HepG2 (cell line): ENCODE results near the gene RASA3. TPM values are rescaled to one million over a fixed set of nuclear protein-coding genes. Genes with fewer than 3 reads are reported as not detected.

Source experiments
- ATAC-seq: fragments of 200-7000 bp; cut with Tn5 transposase; 3 replicates; pipeline ENCODE4 v1.9.1; 2020; ENCODE audit warnings: mild to moderate bottlenecking, moderate library complexity
- BruUV-seq: library from RNA; stranded (reverse); fragments of 400-500 nt; replicated peaks from 2 replicates; lab custom pipeline; 2021; lab: Mats Ljungman, UMichigan
- CTCF ChIA-PET: fragments of 300-600 bp; formaldehyde crosslinking; extraction: SDS; loops from one replicate; lab custom pipeline; 2021; ENCODE audit warnings: low total read pairs, inconsistent platforms, low intra/inter-chr PET ratio; lab: Yijun Ruan, JAX
- POLR2A ChIA-PET: fragments of 350-600 bp; sonication (Branson Sonifier 250); formaldehyde crosslinking; loops from one replicate; lab custom pipeline; 2020; ENCODE audit warnings: antibody characterized with exemption, inconsistent platforms; lab: Yijun Ruan, JAX
- DNase-seq: peaks from one replicate; pipeline ENCODE4 v3.0.0-alpha.2; 2015; ENCODE audit warnings: low spot score
- FAIRE-seq: peaks from 3 replicates; lab custom pipeline; 2011; peaks lifted over from hg19 to GRCh38; lab: Jason Lieb, UNC
- H2AFZ ChIP-seq: one replicate; pipeline ENCODE4 v1.6.1; 2011; ENCODE audit warnings: low read length, inconsistent platforms
- H3K27ac ChIP-seq: fragments of 300-600 bp; 3 replicates; pipeline ENCODE4 v1.8.0; 2011; ENCODE audit warnings: mixed run types, mild to moderate bottlenecking, mixed read lengths, low read length, inconsistent platforms; ENCODE audit not compliant: insufficient read depth; ENCODE audit errors: extremely low read length
- H3K27me3 ChIP-seq, 2 experiments: fragments of 200-600 bp in 1 of 2; 2 replicates in 1 of 2; 3 replicates in 1 of 2; pipeline versions ENCODE4 v1.6.0 to v1.8.0; 2011; ENCODE audit warnings: low read length in 2 of 2, mild to moderate bottlenecking in 2 of 2, moderate library complexity in 2 of 2, inconsistent platforms in 1 of 2; ENCODE audit not compliant: insufficient read depth in 2 of 2, control insufficient read depth in 1 of 2
- H3K36me3 ChIP-seq, 2 experiments: fragments of 200-600 bp in 1 of 2; replicated peaks in 1 of 2; 2 replicates in 1 of 2; 3 replicates in 1 of 2; pipeline versions ENCODE4 v1.5.1 to v1.8.0; 2011; ENCODE audit warnings: low read length in 2 of 2, inconsistent platforms in 1 of 2; ENCODE audit not compliant: insufficient read depth in 2 of 2, control insufficient read depth in 1 of 2
- H3K4me1 ChIP-seq: 2 replicates; pipeline ENCODE4 v1.5.1; 2012; ENCODE audit warnings: low read length, inconsistent platforms; ENCODE audit not compliant: insufficient read depth
- H3K4me2 ChIP-seq: 2 replicates; pipeline ENCODE4 v1.6.0; 2011; ENCODE audit warnings: low read depth, low read length, inconsistent platforms
- H3K4me3 ChIP-seq, 3 experiments: fragments of 200-600 bp in 1 of 3; sonication (generic), shearing (Covaris generic) in 1 of 3; replicated peaks in 1 of 3; 2 replicates each; pipeline ENCODE4 v1.5.1; 2011 to 2016; ENCODE audit warnings: low read length in 3 of 3, inconsistent platforms in 2 of 3, low read depth in 2 of 3, mild to moderate bottlenecking in 2 of 3, control low read depth in 1 of 3, mixed read lengths in 1 of 3; ENCODE audit not compliant: insufficient read depth in 1 of 3
- H3K79me2 ChIP-seq: one replicate; pipeline ENCODE4 v1.6.1; 2011; ENCODE audit warnings: low read length, inconsistent platforms; ENCODE audit not compliant: insufficient read depth
- H3K9ac ChIP-seq: 2 replicates; pipeline ENCODE4 v1.6.0; 2011; ENCODE audit warnings: mild to moderate bottlenecking, low read depth, low read length, inconsistent platforms; ENCODE audit not compliant: insufficient read depth
- H3K9me3 ChIP-seq: 2 replicates; pipeline ENCODE4 v1.5.1; 2012; ENCODE audit warnings: mild to moderate bottlenecking, low read length
- H4K20me1 ChIP-seq: 2 replicates; pipeline ENCODE4 v1.6.0; 2011; ENCODE audit warnings: inconsistent platforms, mild to moderate bottlenecking, low read length, moderate library complexity; ENCODE audit not compliant: insufficient read depth
- CREB1 ChIP-seq, 2 experiments: fragments of 450-650 bp in 1 of 2; IDR thresholded peaks; 2 replicates each; pipeline ENCODE4 v1.6.1; 2016 to 2017; ENCODE audit warnings: control low read depth in 1 of 2, mild to moderate bottlenecking in 1 of 2, missing compliant biosample characterization in 1 of 2, missing genetic modification characterization in 1 of 2
- HOXA9 ChIP-seq: sonication (generic); formaldehyde crosslinking; IDR thresholded peaks from 2 replicates; pipeline ENCODE4 v1.8.1; 2022; ENCODE audit warnings: missing genetic modification reagents, mild to moderate bottlenecking, moderate library complexity, borderline replicate concordance
- PCBP2 ChIP-seq: fragments of 200-400 bp; formaldehyde crosslinking; optimal IDR thresholded peaks from 2 replicates; pipeline ENCODE3; 2018; ENCODE audit warnings: low read length, low read depth; ENCODE audit not compliant: poor library complexity, severe bottlenecking
- RNF2 ChIP-seq: fragments of 450-650 bp; conservative IDR thresholded peaks from 2 replicates; pipeline ENCODE4 v1.6.1; 2016; ENCODE audit warnings: low read depth
- WIZ ChIP-seq: sonication (generic); formaldehyde crosslinking; IDR thresholded peaks from 2 replicates; pipeline ENCODE4 v1.5.1; 2020; ENCODE audit warnings: mild to moderate bottlenecking, missing genetic modification reagents
- ZNF782 ChIP-seq: sonication (generic); formaldehyde crosslinking; IDR thresholded peaks from 2 replicates; pipeline ENCODE4 v1.4.0; 2020; ENCODE audit warnings: missing genetic modification reagents, mild to moderate bottlenecking, borderline replicate concordance
- WGBS: methylation state at CpG from one replicate; pipeline ENCODE4 v1.1.6; 2017; ENCODE audit warnings: low lambda C conversion rate; 5-methylcytosine and 5-hydroxymethylcytosine counted together
- in situ Hi-C: cut with HindIII; loops from 2 replicates; pipeline ENCODE4 v1.10.0; 2017; ENCODE audit warnings: low pct_unique_long_range_greater_than_20kb; ENCODE audit not compliant: extremely low pct_ligation_motif_present
- intact Hi-C: fragments of 100-400 bp; cut with micrococcal nuclease; formaldehyde crosslinking; loops from one replicate; pipeline ENCODE4 v1.10.0; 2022; ENCODE audit not compliant: unreplicated experiment
- polyA plus RNA-seq, 8 experiments: library from polyadenylated mRNA; depleted of rRNA in 3 of 8; stranded (reverse) in 7 of 8; unstranded in 1 of 8; fragments of >200 nt; fragmentation: Illumina TruSeq in 4 of 8; extraction: Trizol in 4 of 8; gene quantifications; 2 replicates each; pipeline versions ENCODE4 v1.2.1 to v1.2.3, GENCODE V29; 2011 to 2016; ENCODE audit warnings: low read depth in 4 of 8, missing spikeins in 1 of 8, mixed read lengths in 1 of 8; ENCODE audit not compliant: insufficient read depth in 1 of 8
- total RNA-seq, 5 experiments: library from RNA; depleted of rRNA; stranded (reverse); fragments of >200 nt; fragmentation: Illumina TruSeq; extraction: Trizol; gene quantifications; 2 replicates each; pipeline ENCODE4 v1.2.3, GENCODE V29; 2016; ENCODE audit warnings: low read depth in 1 of 5
- TF ChIP-seq, protein P1 (sequence below): sonication (generic); formaldehyde crosslinking; IDR thresholded peaks from 2 replicates; pipeline ENCODE4 v1.5.0; 2020; ENCODE audit warnings: mild to moderate bottlenecking, missing genetic modification reagents, moderate library complexity
- TF ChIP-seq, protein P2 (sequence below), 2 experiments: IDR thresholded peaks; 2 replicates each; pipeline ENCODE4 v1.6.1; 2011 to 2012; ENCODE audit warnings: low read length in 2 of 2, borderline replicate concordance in 1 of 2, low read depth in 1 of 2, mild to moderate bottlenecking in 1 of 2, moderate library complexity in 1 of 2

Gene RASA3
- total and polyA plus RNA-seq, 2 of the 13 experiments (the other 11 are each of a cell fraction or from before 2014, with no cell fraction given), result 0.05 TPM; not detected in 1

- Histone ChIP-seq H4K20me1 (peaks cover 2% of the 10 kb centered on the region; the same call in 1 of the 2 replicates), H3K27ac (no peak overlapping the region), H3K4me1 (peaks cover 8% of the 10 kb centered on the region), H3K27me3 (peaks cover 9 to 63% of the 10 kb centered on the region in 2 experiments; a peak in 4 of 5 replicates), H2AFZ (no peak overlapping the region), H3K4me2 (no peak overlapping the region), H3K9ac (no peak overlapping the region), H3K4me3 (no peak overlapping the region), H3K36me3 (no peaks in the 10 kb centered on the region), H3K9me3 (no peaks in the 10 kb centered on the region), H3K79me2 (no peaks in the 10 kb centered on the region)
- intact Hi-C loops, result no loop called here
- no TSS peak for BruUV-seq
- TF ChIP-seq PCBP2, result no peak
- TF ChIP-seq, protein P1, sequence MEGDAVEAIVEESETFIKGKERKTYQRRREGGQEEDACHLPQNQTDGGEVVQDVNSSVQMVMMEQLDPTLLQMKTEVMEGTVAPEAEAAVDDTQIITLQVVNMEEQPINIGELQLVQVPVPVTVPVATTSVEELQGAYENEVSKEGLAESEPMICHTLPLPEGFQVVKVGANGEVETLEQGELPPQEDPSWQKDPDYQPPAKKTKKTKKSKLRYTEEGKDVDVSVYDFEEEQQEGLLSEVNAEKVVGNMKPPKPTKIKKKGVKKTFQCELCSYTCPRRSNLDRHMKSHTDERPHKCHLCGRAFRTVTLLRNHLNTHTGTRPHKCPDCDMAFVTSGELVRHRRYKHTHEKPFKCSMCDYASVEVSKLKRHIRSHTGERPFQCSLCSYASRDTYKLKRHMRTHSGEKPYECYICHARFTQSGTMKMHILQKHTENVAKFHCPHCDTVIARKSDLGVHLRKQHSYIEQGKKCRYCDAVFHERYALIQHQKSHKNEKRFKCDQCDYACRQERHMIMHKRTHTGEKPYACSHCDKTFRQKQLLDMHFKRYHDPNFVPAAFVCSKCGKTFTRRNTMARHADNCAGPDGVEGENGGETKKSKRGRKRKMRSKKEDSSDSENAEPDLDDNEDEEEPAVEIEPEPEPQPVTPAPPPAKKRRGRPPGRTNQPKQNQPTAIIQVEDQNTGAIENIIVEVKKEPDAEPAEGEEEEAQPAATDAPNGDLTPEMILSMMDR (CRISPR knock-in tag), result no peak
- TF ChIP-seq, protein P2, sequence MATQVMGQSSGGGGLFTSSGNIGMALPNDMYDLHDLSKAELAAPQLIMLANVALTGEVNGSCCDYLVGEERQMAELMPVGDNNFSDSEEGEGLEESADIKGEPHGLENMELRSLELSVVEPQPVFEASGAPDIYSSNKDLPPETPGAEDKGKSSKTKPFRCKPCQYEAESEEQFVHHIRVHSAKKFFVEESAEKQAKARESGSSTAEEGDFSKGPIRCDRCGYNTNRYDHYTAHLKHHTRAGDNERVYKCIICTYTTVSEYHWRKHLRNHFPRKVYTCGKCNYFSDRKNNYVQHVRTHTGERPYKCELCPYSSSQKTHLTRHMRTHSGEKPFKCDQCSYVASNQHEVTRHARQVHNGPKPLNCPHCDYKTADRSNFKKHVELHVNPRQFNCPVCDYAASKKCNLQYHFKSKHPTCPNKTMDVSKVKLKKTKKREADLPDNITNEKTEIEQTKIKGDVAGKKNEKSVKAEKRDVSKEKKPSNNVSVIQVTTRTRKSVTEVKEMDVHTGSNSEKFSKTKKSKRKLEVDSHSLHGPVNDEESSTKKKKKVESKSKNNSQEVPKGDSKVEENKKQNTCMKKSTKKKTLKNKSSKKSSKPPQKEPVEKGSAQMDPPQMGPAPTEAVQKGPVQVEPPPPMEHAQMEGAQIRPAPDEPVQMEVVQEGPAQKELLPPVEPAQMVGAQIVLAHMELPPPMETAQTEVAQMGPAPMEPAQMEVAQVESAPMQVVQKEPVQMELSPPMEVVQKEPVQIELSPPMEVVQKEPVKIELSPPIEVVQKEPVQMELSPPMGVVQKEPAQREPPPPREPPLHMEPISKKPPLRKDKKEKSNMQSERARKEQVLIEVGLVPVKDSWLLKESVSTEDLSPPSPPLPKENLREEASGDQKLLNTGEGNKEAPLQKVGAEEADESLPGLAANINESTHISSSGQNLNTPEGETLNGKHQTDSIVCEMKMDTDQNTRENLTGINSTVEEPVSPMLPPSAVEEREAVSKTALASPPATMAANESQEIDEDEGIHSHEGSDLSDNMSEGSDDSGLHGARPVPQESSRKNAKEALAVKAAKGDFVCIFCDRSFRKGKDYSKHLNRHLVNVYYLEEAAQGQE (IDR thresholded peaks at IDR 0.05; ENCODE audit: borderline replicate concordance in 1 of 2, low read depth in 1 of 2, low read length in 2 of 2), result no peak
- TF ChIP-seq WIZ (CRISPR knock-in tag), result no peak
- no peak for TF ChIP-seq HOXA9 (CRISPR knock-in tag)
- TF ChIP-seq RNF2, result no peak
- TF ChIP-seq ZNF782 (CRISPR knock-in tag), result no peak
- 0 out of 2 replicates have a peak, but pooled peaks have one; percentile 25 for TF ChIP-seq CREB1 (IDR thresholded peaks at IDR 0.05)
- no peak for TF ChIP-seq CREB1 (CRISPR knock-in tag; IDR thresholded peaks at IDR 0.05)
- no peak for DNase-seq
- in situ Hi-C loops, result no loop called here
- ATAC-seq, result no peak
- 22% methylated on average over 13 of the region's 18 CpGs for WGBS
- ChIA-PET CTCF (no interaction called here), POLR2A (no interaction called here)
- no peak for FAIRE-seq
Observed at GRCh38 chr13:114124431-114124830, 8.0 kb downstream of the RASA3 start.
